Stimulated activated CD4-positive, alpha-beta T cell treated with anti-CD3 and anti-CD28 coated beads, Interleukin-12 subunit alpha, Interleukin-12 subunit beta, amount 100 ng/mL, for 48 hours (primary cell): ENCODE results near the gene MCCC1.
"Not testable (repeated sequence)": the region's sequence is repeated elsewhere in the genome, so short reads cannot be mapped to it uniquely, and the experiment has no call there.

Experiments
- DNase-seq, 3 donors: peaks; one replicate each; pipeline ENCODE4 v3.0.0-alpha.2; 2020; ENCODE audit warnings: low read depth in 2 of 3, low spot score in 1 of 3

Gene MCCC1

DNA sequence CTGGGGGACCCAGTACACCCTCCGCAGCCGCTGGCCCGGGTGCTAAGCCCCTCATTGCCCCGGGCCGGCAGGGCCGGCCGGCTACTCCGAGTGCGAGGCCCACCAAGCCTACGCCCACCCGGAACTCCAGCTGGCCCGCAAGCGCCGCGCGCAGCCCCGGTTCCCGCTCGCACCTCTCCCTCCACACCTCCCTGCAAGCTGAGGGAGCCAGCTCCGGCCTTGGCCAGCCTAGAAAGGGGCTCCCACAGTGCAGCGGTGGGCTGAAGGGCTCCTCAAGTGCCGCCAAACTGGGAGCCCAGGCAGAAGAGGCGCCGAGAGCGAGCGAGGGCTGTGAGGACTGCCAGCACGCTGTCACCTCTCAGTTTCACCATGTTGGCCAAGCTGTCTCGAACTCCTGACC is 4.7 kb upstream of the MCCC1 start:
- DNase-seq = not testable (repeated sequence)

DNA sequence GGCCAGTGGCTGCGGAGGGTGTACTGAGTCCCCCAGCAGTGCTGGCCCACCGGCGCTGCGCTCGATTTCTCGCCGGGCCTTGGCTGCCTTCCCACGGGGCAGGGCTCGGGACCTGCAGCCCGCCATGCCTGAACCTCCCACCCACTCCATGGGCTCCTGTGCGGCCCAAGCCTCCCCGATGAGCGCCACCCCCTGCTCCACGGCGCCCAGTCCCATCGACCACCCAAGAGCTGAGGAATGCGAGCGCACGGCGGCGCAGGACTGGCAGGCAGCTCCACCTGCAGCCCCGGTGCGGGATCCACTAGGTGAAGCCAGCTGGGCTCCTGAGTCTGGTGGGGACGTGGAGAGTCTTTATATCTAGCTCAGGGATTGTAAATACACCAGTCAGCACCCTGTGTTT is 1.7 kb upstream of the MCCC1 start:
- DNase-seq = not testable (repeated sequence)

DNA sequence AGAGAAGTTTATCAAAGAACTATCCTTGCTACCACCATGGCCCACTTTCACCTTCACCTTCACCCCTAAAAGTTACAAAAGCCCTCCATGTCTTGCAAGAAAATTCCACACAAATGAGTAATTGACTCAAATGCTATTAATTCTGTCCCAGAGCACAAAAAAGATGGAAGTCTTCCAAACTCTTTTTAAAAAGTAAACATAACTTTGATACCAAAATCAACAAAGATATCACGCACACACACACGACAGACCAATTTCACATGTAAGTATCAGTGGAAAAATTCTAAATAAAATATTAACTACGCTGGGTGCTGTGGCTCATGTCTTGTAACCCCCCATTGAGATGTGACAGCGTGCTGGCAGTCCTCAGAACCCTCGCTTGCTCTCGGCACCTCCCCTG is 1.1 kb upstream of the MCCC1 start:
- no peak for DNase-seq

DNA sequence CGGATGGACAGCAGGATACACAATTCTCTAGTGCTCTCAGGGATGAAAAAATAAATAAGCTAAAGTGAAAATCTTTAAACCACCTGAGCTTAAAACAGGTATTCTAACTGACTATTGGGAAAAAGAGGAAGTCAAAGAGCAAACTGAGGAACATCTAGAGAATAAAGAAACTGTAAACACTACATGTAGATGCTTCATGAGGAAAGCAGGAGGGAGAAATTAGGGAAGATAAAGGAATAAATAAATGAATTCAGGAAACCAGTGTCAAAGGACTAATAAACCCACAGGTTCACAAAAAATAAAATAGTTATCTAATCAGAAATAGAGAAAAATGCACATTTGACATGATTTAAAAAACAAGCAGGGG is 525 bp upstream of the MCCC1 start:
- DNase-seq = no peak

DNA sequence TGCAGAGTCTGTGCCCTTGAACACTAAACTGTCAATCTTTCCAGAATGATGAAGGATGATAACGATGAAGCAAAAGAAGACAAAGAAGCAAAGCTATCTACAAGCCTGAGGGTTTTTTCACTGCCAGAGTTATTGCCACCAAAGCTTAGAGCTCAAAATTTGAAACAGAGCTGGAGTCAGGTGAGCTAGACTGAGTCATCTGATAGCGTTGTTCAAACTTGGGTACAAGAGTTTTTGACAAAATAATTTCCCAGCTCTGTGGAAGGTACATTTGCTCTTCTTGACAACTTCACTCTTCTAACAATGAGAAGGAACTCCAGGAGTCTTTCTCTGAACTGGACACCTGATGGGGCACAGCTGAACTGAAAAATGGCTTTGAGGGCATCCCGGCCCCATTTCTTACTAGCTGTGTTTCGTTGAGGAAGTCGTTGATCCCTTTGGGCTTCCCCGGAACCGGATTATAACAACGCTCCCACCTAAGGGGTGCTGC is 715 bp downstream of the MCCC1 start:
- no peak for DNase-seq

DNA sequence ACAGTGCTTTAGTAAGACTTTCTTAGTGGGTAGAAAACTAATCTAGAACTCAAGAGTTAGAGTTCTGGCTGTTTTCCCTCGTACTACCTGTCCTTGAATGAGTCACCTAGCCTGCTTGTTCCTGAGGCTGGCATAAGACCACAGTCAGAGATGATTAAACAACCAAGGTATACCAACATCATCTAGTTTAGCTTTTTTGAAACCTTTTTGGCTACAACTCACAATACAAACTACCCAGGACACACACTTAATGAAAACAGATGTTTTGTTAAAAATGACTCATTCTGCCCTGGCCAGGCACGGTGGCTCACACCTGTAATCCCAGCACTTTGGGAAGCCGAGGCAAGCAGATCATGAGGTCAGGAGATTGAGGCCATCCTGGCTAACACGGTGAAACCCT is 4.6 kb downstream of the MCCC1 start:
- DNase-seq = no peak

DNA sequence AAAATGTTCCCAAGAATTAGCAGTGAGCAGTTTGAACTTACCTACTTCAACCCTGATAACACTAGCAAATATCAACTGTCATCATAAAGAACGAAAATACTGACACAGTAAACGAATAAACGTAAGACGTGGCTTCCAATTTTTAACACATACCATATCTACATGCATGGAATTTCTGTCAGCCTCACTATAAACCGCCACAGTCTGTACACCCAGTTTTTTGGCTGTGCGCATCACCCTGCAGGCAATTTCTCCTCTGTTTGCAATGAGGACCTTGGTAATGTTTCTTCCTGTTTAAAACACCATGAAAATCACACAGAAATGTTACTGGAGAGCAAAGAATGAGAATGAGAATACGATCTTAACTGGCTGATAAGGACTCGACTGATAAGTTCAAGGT is 7.0 kb downstream of the MCCC1 start:
- no peak for DNase-seq

DNA sequence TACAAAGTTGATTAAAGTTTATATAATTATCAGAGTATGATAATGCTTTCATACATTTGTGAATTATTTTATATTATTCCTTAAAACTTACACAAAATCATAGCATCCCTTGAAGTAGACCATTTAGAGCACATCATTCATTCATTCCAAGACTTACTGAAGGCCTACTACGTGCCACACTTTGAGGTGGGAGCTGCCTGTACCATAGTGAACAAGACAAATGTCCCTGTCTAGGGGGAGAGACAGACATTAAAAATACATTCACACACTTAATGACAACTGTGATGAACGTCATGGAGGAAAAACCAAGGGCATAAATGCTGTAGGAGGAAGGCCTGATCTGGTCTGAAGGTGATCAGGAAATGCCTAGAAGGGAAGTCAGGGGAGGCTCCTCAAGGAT is 12.1 kb downstream of the MCCC1 start:
- no peak for DNase-seq

DNA sequence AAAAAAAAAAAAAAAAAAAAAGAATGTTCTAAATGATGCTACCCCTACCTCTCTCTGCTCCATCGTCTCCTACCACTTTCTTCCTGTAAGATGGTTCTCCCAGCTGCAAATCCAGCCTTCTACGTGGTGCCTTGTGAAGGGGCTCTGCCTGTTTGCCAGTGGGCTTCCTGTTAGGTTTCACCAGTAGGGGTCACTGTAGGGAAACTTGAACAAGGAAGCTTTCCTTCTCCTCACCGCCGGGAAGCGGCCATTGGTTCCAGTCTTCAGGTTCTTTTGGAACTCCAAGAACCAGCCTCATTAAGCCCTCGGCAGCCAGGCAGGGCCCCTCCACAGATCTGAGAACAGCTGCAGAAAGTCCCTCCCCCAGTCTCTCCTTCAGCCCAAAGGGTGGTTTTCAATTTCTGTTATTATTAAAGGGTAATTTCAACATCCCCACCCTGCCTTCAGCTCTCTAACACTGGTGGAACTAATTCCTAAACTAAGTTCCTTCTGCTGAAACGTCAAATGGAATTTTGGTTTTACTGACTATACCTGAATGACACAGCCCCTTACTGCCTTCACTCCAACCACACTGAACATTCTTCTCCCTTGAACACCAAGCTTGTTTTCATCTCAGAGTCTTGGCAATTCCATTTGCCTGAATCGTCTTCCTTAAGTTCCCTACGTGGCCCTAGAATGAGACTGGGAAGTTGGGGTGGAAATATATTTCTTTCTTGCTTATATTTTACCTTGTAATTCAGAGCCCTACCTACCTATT is 13.5 kb downstream of the MCCC1 start:
- DNase-seq = no peak

DNA sequence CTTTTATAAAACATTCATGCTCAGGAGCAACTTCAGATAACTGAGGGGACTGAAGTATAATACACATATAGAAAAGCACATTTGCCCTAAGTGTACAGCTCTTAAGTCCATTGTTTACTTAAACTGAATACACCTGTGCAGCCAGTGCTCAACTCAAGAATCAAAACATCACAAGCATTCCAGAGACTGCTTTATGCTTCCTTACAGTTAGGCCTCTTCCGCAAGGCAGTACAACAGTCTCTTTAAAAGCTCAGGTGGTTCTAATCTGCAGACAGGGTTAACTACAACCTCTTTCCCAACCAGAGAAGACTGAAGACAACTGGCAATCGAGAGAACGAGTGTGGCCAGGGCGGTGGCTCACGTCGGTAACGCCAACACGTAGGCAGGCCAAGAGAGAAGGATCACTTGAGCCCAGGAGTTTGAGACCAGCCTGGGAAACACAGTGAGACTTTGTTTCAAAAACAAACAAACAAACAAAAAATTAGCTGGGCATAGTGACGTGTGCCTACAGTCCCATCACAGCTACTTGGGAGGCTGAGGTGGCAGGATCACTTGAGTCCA is 16.9 kb downstream of the MCCC1 start:
- no peak for DNase-seq

DNA sequence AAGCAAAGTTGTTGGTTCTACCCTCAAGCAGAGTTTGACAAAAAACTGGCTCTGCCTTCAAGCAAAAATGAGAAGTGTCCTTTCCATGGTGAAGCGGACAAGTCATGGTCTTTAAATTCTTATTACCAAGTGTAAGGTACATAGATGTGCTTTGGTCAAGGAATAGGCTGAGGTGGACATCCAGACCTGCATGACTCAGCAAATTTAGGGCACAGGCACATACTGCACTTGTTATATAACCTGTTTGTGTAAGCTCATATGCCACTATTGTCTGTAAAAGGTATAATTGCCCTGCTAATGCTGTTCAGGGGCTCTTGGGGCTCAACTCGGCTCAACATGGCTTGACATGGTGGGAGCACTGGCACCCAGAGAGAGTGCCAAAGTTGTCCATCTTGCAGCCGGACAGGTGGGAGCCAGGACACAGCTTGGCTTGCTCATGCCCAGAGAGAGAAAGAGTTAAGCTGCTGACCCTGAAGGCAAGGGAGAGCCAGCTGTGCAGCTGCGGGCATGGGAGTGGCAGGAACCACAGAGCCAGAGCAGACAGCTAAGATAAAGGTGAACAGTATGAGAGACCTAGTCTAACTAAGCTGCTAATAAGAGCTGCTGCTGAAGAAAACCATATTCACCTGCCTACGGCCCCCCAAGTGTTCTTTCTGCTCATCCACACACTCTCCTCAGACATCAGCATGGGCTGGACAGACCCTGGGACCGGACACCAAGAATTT is 17.7 kb downstream of the MCCC1 start:
- no peak for DNase-seq

DNA sequence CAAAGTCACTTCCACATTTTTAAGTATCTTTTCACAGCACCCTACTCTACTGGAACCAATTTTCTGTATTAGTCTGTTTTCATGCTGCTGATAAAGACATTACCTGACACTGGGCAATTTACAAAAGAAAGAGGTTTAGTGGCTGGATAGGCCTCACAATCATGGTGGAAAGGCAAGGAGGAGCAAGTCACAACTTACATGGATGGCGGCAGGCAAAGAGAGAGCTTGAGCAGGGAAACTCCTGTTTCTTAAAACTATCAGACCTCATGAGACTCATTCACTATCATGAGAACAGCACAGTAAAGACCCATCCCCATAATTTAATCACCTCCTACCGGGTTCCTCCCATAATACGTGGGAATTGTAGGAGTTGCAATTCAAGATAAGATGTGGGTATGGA is 18.7 kb downstream of the MCCC1 start:
- DNase-seq = no peak

DNA sequence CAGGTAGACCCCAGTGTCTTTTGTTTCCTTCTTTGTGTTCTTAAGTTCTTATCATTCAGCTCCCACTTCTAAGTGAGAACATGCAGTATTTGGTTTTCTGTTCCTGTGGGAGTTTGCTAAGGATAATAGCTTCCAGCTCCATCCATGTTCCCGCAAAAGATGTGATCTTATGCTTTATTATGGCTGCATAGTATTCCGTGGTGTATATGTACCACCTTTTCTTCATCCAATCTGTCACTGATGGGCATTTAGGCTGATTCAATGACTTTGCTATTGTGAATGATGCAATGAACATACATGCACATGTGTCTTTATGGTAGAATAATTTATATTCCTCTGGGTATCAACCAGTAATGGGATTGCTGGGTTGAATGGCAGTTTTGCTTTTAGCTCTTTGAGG is 24.4 kb downstream of the MCCC1 start:
- no peak for DNase-seq

DNA sequence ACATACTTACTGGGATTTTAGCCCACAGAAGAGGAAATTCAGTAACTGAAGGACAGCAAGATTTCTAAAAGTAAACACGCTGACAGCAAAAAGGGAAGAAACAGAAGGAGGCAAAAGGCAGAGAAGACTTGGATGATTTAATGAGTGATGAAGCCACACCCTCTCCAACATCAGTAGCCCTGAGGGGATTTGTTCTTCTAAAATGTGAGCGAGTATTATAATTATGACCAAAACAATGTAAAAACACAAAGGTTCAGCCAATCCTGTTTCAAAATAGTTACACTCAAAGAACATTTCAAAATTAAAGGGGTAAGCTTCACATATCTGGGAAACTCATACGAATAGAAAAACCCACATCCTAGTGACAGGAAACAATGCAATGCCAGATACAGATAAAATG is 25.0 kb downstream of the MCCC1 start:
- no peak for DNase-seq

DNA sequence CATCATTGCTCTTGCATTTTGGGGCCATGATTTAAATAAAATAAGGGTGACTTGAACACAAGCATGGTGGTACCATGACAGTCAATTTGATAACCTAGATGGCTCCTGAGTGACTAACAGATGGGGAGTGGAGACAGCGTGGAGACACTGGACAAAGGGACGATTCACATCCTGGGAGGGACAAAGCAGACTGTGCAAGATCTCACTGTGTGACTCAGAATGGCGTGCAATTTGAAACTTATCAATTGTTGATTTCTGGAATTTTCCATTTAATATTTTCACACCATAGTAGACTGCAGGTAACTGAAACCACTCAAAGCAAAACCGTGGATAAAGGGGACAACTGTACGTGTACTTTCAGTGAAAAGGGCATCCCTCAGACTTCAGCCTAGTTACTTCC is 25.5 kb downstream of the MCCC1 start:
- no peak for DNase-seq

DNA sequence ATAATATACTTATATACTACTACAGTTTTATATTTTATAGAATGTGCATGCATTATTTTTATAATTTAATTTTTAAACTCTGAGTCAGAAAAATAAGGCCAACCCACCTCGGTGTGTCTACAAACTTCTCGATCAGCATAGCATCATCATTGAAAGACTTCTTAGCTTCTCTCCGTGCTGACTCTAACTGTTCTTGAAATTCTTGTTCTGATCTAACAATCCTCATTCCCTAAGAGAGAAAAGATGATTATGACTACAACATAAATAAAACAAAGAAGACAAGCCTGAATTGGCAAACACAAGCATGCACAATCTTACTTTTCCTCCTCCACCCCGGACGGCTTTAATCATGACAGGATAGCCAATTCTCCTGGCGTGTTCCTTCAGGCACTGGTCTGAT is 28.4 kb downstream of the MCCC1 start:
- no peak for DNase-seq

DNA sequence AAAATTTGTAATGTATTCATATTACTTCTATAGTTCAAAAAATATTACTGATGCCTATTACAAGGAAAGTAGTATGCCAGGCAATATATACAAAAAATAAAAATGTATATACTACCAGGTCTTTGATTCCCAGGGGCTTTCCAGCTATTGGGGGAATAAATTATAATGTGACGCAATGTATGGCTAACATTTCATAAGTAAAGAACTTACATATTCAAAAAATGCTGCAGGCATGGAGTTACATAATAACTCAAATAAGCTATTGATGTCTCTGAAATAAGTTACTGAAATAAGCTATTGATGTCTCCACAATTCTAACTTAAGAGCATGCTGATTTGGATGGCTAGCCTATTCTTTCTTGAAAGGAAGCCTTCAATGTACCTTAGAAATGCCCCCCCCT is 30.2 kb downstream of the MCCC1 start:
- DNase-seq = no peak

DNA sequence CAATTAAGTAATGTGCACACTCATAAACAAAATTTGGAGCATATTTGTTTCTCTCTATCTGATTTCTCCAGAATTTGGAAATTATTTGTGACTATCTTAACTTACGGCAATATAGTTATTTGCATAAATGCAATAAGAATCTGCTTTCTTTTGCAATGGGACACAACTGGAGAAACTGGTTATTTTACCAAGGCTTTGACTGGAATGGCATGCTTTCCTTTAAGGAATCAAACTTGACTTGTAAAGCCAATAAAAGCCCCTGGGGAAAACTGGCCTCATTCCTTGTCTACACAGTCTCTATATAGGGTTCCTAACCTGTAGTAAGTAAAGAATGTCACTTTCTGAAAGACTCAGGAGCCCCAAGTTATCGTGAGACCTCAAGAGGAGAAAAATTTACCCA is 32.4 kb downstream of the MCCC1 start:
- DNase-seq = not testable (repeated sequence)

DNA sequence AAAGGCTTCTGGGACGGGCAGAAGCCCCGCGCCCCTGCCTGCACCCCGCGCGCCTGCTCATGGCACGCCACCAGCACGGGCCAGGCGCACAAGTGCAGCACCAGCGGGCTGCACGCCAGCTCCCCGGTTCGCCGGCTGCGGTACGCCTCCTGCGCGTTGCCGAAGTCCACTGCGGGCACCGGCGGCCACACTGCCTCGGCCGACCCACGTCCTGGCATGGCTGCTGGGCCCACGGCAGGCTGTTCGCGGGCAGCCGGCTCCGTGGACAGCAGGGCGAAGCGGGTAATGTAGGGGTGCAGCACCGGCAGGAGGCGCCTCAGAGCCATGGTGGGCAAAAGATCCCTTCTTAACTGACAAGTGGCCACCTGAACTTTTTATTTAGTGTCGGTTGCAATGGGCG is 34.8 kb downstream of the MCCC1 start:
- DNase-seq = no peak

DNA sequence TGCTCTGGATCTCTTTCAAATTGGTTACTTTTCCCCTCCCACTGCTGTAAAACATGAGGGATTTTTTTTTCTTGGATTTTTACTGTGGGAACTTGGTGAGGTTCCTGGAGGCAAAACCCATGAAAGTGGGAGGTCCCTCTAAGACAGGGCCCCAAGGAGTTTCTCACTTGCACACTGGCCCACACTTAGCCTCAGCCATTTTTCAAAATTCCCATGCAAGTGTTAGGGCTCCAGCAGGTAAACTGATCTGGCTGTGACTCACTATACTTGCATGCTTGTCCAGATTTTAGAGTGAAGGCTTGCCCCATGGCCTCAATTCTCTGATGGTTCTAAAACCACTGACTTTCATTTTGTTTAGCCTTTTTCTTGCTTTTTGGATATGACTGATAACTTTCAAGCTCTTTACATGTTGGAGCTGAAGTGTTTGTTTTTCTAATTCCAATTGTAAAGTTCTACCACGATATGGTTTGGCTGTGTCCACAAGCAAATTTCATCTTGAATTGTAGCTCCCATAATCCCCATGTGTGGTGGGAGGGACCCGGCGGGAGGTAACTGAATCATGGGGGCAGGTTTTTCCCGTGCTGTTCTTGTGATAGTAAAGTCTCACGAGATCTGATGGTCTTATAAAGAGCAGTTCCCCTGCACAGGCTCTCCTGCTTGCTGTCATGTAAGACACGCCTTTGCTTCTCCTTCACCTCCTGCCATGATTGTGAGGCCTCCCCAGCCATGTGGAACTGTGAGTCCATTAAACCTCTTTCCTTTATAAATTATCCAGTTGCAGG is 37.7 kb downstream of the MCCC1 start:
- DNase-seq = no peak

DNA sequence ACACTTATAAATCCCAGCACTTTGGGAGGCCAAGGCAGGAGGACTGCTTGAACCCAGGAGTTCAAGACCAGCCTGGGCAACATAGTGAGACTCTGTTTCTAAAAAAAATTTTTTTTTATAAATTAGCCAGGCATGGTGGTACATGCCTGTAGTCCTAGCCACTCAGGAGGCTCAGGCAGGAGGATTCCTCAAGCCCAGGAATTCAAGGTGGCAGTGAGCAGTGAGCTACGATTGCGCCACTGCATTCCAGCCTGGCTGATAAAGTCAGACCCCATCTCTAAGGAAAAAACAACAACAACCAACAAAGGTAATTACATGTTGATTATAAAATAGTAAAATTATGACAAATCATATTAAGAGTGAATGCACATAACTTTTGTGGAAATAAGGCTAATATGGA is 40.9 kb downstream of the MCCC1 start:
- DNase-seq = no peak

DNA sequence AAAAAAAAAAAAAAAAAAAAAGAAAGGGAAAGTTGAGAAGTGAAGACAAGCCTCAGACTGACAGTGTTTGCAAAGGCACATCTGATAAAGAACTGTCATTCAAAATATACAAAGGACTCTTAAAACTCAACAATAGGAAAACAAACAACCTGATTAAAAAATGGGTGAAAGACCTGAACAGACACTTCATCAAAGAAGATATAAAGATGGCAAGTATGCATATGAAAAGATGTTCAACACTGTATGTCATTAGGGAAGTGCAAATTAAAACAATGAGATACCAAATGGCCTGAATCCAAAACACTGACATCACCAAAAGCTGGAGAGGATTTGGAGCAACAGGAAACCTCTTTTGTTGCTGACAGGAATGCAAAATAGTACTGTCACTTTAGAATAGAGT is 48.6 kb downstream of the MCCC1 start:
- no peak for DNase-seq
